Left lung (tissue), 10 donors: ENCODE results near the gene JADE1. TPM values are rescaled to one million over a fixed set of nuclear protein-coding genes. Genes with fewer than 3 reads are reported as not detected.

Source experiments
- ATAC-seq: fragments of 200-7000 bp; cut with Tn5 transposase; one replicate; pipeline ENCODE4 v1.9.1; 2020; ENCODE audit warnings: moderate library complexity
- DNase-seq, 4 donors: peaks; one replicate each; pipeline ENCODE4 v3.0.0-alpha.2; 2013 to 2020
- H3K27ac ChIP-seq, 2 donors: fragments of 200-600 bp; sonication (generic) in 1 of 2; one replicate each; pipeline versions ENCODE4 v1.5.0 to v1.8.0; 2020 to 2021
- H3K27me3 ChIP-seq, 2 donors: fragments of 200-600 bp; sonication (generic) in 1 of 2; one replicate each; pipeline versions ENCODE4 v1.5.0 to v1.8.0; 2020 to 2021
- H3K36me3 ChIP-seq, 2 donors: fragments of 200-600 bp; sonication (generic) in 1 of 2; one replicate each; pipeline versions ENCODE4 v1.5.0 to v1.8.0; 2020 to 2021
- H3K4me1 ChIP-seq, 2 donors: fragments of 200-600 bp; one replicate each; pipeline ENCODE4 v1.8.0; 2021
- H3K4me3 ChIP-seq, 2 donors: fragments of 200-600 bp; sonication (generic) in 1 of 2; one replicate each; pipeline versions ENCODE4 v1.5.0 to v1.8.0; 2020 to 2021; ENCODE audit warnings: mild to moderate bottlenecking in 1 of 2
- H3K9me3 ChIP-seq, 2 donors: fragments of 200-600 bp; sonication (generic) in 1 of 2; one replicate each; pipeline versions ENCODE4 v1.5.0 to v1.8.0; 2020 to 2021
- CTCF ChIP-seq, 2 donors: fragments of 200-600 bp; sonication (generic) in 1 of 2; IDR thresholded peaks; one replicate each; pipeline versions ENCODE4 v1.5.0 to v1.8.0; 2021; ENCODE audit warnings: antibody characterized with exemption in 2 of 2
- intact Hi-C, 2 donors: fragments of 100-400 bp; cut with DNase I; formaldehyde crosslinking; loops; one replicate each; pipeline versions ENCODE4 v1.11.2 to v1.14.2; 2022
- polyA plus RNA-seq, 6 donors: library from polyadenylated mRNA; unstranded; fragments of 120-200 nt; gene quantifications; one replicate each; pipeline ENCODE4 v1.2.1, GENCODE V29; 2013; ENCODE audit not compliant: insufficient read length in 6 of 6
- total RNA-seq, 2 donors: library from RNA; stranded (reverse); fragmentation: NEBNext Ultra II Directional; extraction: Animal tissue kit (Norgen Biotek cat#: 25700); gene quantifications; one replicate each; pipeline ENCODE4 v1.2.1, GENCODE V29; 2021
- donor health status: DM: no; HTN: yes; CAD: no.
- donor health status: DM: no; HTN: no; CAD: no.

JADE1 gene
- total and polyA plus RNA-seq, 8 donors, result 18.9 to 29.5 (median 23.2) TPM

- intact Hi-C loops, result loop anchor here in 1 of 2 donors (10.0 kb wide), 1 partner anchor 275 kb away; no protein-coding TSS in a partner anchor
- H3K4me1 ChIP-seq, result peaks cover 0 to 17% of the 10 kb centered on the region in 2 donors
- H3K36me3 ChIP-seq, result peaks cover 0 to 93% of the 10 kb centered on the region in 2 donors
- H3K4me3 ChIP-seq, result no peak overlapping the region
- ATAC-seq (no peak), DNase-seq (no peak)
- H3K27me3 ChIP-seq, result no peaks in the 10 kb centered on the region
- no peak overlapping the region for H3K27ac ChIP-seq
- H3K9me3 ChIP-seq, result no peaks in the 10 kb centered on the region
- TF ChIP-seq CTCF (IDR thresholded peaks at IDR 0.05), result no peak
Observed at GRCh38 chr4:128850252-128850651, 40.8 kb downstream of the JADE1 start.

- intact Hi-C loops, result loop anchor here in 1 of 2 donors (10.0 kb wide), 1 partner anchor 279 kb away; no protein-coding TSS in a partner anchor
- peak overlapping the region in 1 of 2 donors; percentile 55 for H3K27ac ChIP-seq
- TF ChIP-seq CTCF (IDR thresholded peaks at IDR 0.05), result no peak
- peaks cover 0 to 96% of the 10 kb centered on the region in 2 donors for H3K36me3 ChIP-seq
- DNase-seq (no peak), ATAC-seq (no peak)
- H3K4me3 ChIP-seq, result no peak overlapping the region
- H3K27me3 ChIP-seq, result no peaks in the 10 kb centered on the region
- peaks cover 0 to 8% of the 10 kb centered on the region in 2 donors for H3K4me1 ChIP-seq
- H3K9me3 ChIP-seq, result no peaks in the 10 kb centered on the region
Observed at GRCh38 chr4:128853741-128854140, 44.2 kb downstream of the JADE1 start.

GRCh38 chr4:128854433-128854832 is 44.9 kb downstream of the JADE1 start:
- no peak overlapping the region for H3K4me3 ChIP-seq
- peaks cover 0 to 92% of the 10 kb centered on the region in 2 donors for H3K36me3 ChIP-seq
- H3K9me3 ChIP-seq, result no peaks in the 10 kb centered on the region
- peak overlapping the region in 1 of 2 donors; percentile 55 for H3K27ac ChIP-seq
- no peaks in the 10 kb centered on the region for H3K27me3 ChIP-seq
- no peak for TF ChIP-seq CTCF (IDR thresholded peaks at IDR 0.05)
- intact Hi-C loops, result loop anchor here in 1 of 2 donors (10.0 kb wide), 1 partner anchor 280 kb away; no protein-coding TSS in a partner anchor
- peaks cover 0 to 8% of the 10 kb centered on the region in 2 donors for H3K4me1 ChIP-seq
- ATAC-seq (no peak), DNase-seq (no peak)

- H3K27ac ChIP-seq, result no peak overlapping the region
- H3K27me3 ChIP-seq, result no peaks in the 10 kb centered on the region
- TF ChIP-seq CTCF (IDR thresholded peaks at IDR 0.05), result no peak
- peaks cover 0 to 83% of the 10 kb centered on the region in 2 donors for H3K36me3 ChIP-seq
- ATAC-seq (no peak), DNase-seq (no peak)
- no peaks in the 10 kb centered on the region for H3K9me3 ChIP-seq
- peaks cover 0 to 10% of the 10 kb centered on the region in 2 donors for H3K4me1 ChIP-seq
- intact Hi-C loops, result loop anchor here in 1 of 2 donors (10.0 kb wide), 1 partner anchor 281 kb away; no protein-coding TSS in a partner anchor
- H3K4me3 ChIP-seq, result no peak overlapping the region
Observed at GRCh38 chr4:128855621-128856020, 46.1 kb downstream of the JADE1 start.

- Histone ChIP-seq H3K4me1 (peaks cover 0 to 15% of the 10 kb centered on the region in 2 donors), H3K27ac (no peak overlapping the region), H3K36me3 (peaks cover 0 to 83% of the 10 kb centered on the region in 2 donors), H3K4me3 (no peak overlapping the region), H3K27me3 (no peaks in the 10 kb centered on the region), H3K9me3 (no peaks in the 10 kb centered on the region)
- DNase-seq (no peak), ATAC-seq (no peak)
- intact Hi-C loops, result loop anchor here in 1 of 2 donors (10.0 kb wide), 1 partner anchor 281 kb away; no protein-coding TSS in a partner anchor
- TF ChIP-seq CTCF (IDR thresholded peaks at IDR 0.05), result no peak
Observed at GRCh38 chr4:128856246-128856645, 46.7 kb downstream of the JADE1 start.
